NCI-H748 treated with DMSO at 0.1 percent for 48 hours (cell line): ENCODE results near the gene AGPAT2.

Experiments
- DNase-seq: peaks from one replicate; lab custom pipeline; 2025; lab: John Stamatoyannopoulos, UW

AGPAT2 gene

GRCh38 chr9:136687721-136688223, 515 bp upstream of the AGPAT2 start:
- no peak for DNase-seq

- DNase-seq, result no peak
These were observed 793 bp downstream of the AGPAT2 start for GRCh38 chr9:136686534-136686793.

GRCh38 chr9:136685790-136686533, 1.3 kb downstream of the AGPAT2 start:
- no peak for DNase-seq

- no peak for DNase-seq
These were observed 2.0 kb downstream of the AGPAT2 start for GRCh38 chr9:136685216-136685615.

GRCh38 chr9:136684799-136685198, 2.5 kb downstream of the AGPAT2 start:
- no peak for DNase-seq

GRCh38 chr9:136684339-136684738, 2.9 kb downstream of the AGPAT2 start:
- DNase-seq, result no peak

GRCh38 chr9:136683755-136684154, 3.5 kb downstream of the AGPAT2 start:
- DNase-seq, result no peak

- DNase-seq, result no peak
These were observed 4.0 kb downstream of the AGPAT2 start for GRCh38 chr9:136683173-136683745.

- no peak for DNase-seq
These were observed 4.5 kb downstream of the AGPAT2 start for GRCh38 chr9:136682710-136683109.

GRCh38 chr9:136681945-136682699, 5.1 kb downstream of the AGPAT2 start:
- no peak for DNase-seq

GRCh38 chr9:136681029-136681428, 6.2 kb downstream of the AGPAT2 start:
- no peak for DNase-seq

GRCh38 chr9:136679431-136679941, 7.8 kb downstream of the AGPAT2 start:
- no peak for DNase-seq

- DNase-seq, result no peak
These were observed 8.6 kb downstream of the AGPAT2 start for GRCh38 chr9:136678624-136679023.

GRCh38 chr9:136678034-136678433, 9.2 kb downstream of the AGPAT2 start:
- DNase-seq, result no peak

GRCh38 chr9:136676920-136677686, 10.2 kb downstream of the AGPAT2 start:
- DNase-seq, result no peak

GRCh38 chr9:136676297-136676794, 10.9 kb downstream of the AGPAT2 start:
- no peak for DNase-seq

- no peak for DNase-seq
These were observed 11.6 kb downstream of the AGPAT2 start for GRCh38 chr9:136675477-136676296.

- DNase-seq, result no peak
These were observed 12.4 kb downstream of the AGPAT2 start for GRCh38 chr9:136674786-136675349.

- DNase-seq, result no peak
These were observed 13.1 kb downstream of the AGPAT2 start for GRCh38 chr9:136673975-136674785.
